Activated T-cell treated with anti-CD3 and anti-CD28 coated beads for 1 hour (primary cell): Measurements from ENCODE around the gene DAPK3.

Source experiments
- DNase-seq: peaks from one replicate; pipeline ENCODE4 v3.0.0-alpha.2; 2020; ENCODE audit warnings: low read depth

The DAPK3 gene

DNA sequence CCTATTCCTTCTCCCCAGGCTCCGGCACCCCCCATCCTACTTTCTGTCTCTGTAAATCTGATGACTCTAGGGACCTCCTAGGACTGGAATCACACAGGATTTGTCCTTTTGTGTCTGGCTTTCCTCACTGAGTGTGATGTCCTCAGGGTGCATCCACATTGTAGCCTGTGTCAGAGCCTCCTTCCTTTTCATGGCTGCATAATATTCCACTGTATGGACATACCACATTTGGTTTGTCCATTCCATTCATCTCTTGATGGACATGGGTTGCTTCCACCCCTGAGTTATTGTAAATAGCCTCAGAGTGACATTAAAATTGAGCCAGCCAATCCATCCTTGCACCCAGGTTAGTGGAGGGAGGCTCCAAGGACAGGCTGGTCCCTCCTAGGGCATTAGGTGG is 60.8 kb downstream of the DAPK3 start:
- no peak for DNase-seq
